GM12878 (cell line): ENCODE measurements around the gene UBL4B.

ENCODE experiments used
- BHLHE40 ChIP-seq, 2 experiments: fragments of 450-650 bp in 1 of 2; IDR thresholded peaks; 2 replicates each; pipeline ENCODE4 v1.6.1; 2011 to 2017; ENCODE audit warnings: low read depth in 2 of 2, borderline replicate concordance in 1 of 2, improper control_type of control experiment in 1 of 2, low read length in 1 of 2, mild to moderate bottlenecking in 1 of 2
- BRCA1 ChIP-seq: IDR thresholded peaks from 2 replicates; pipeline ENCODE4 v1.6.1; 2011; ENCODE audit warnings: low read depth, low read length, improper control_type of control experiment
- EP300 ChIP-seq, 2 experiments: fragments of 150-350 bp in 1 of 2; IDR thresholded peaks; 2 replicates each; pipeline ENCODE4 v1.6.1; 2011 to 2012; ENCODE audit warnings: low read depth in 2 of 2, low read length in 2 of 2, borderline replicate concordance in 1 of 2, improper control_type of control experiment in 1 of 2, inconsistent platforms in 1 of 2; ENCODE audit not compliant: control insufficient read depth in 1 of 2
- FOXM1 ChIP-seq: IDR thresholded peaks from 2 replicates; pipeline ENCODE4 v1.6.1; 2012; ENCODE audit warnings: low read depth, mild to moderate bottlenecking, inconsistent platforms, low read length, moderate library complexity
- GABPA ChIP-seq: IDR thresholded peaks from 2 replicates; pipeline ENCODE4 v1.6.1; 2014; ENCODE audit warnings: antibody characterized with exemption, low read depth, mild to moderate bottlenecking, inconsistent platforms
- MYC ChIP-seq: IDR thresholded peaks from 2 replicates; pipeline ENCODE4 v1.6.1; 2011; ENCODE audit warnings: mild to moderate bottlenecking, low read length, moderate library complexity, inconsistent platforms; ENCODE audit not compliant: insufficient read depth, insufficient replicate concordance, insufficient read length, severe bottlenecking
- POLR2A ChIP-seq: IDR thresholded peaks from 2 replicates; pipeline ENCODE4 v1.6.1; 2011; ENCODE audit warnings: low read depth, mild to moderate bottlenecking, low read length
- POLR2AphosphoS5 ChIP-seq: IDR thresholded peaks from 2 replicates; pipeline ENCODE4 v1.6.1; 2011; ENCODE audit warnings: mild to moderate bottlenecking, low read length, inconsistent platforms
- RAD21 ChIP-seq: IDR thresholded peaks from 2 replicates; pipeline ENCODE4 v1.6.1; 2011; ENCODE audit warnings: mild to moderate bottlenecking, low read depth, low read length, moderate library complexity; ENCODE audit not compliant: insufficient read depth
- SIN3A ChIP-seq: IDR thresholded peaks from 2 replicates; pipeline ENCODE4 v1.6.1; 2012; ENCODE audit warnings: low read depth, low read length, improper control_type of control experiment
- SMC3 ChIP-seq: IDR thresholded peaks from 2 replicates; pipeline ENCODE4 v1.6.1; 2011; ENCODE audit warnings: low read length, improper control_type of control experiment, borderline replicate concordance
- SUZ12 ChIP-seq: fragments of 200-600 bp; sonication (generic); IDR thresholded peaks from one replicate; pipeline ENCODE4 v1.6.1; 2018; ENCODE audit warnings: antibody characterized with exemption, mild to moderate bottlenecking; ENCODE audit not compliant: unreplicated experiment
- TF ChIP-seq, protein P1 (sequence below), 3 experiments: IDR thresholded peaks in 2 of 3; conservative IDR thresholded peaks in 1 of 3; 2 replicates each; pipeline ENCODE4 v1.5.1; 2011; ENCODE audit warnings: low read depth in 3 of 3, low read length in 3 of 3, mild to moderate bottlenecking in 3 of 3, control low read depth in 2 of 3, moderate library complexity in 2 of 3, inconsistent platforms in 1 of 3, mixed read lengths in 1 of 3; ENCODE audit not compliant: control insufficient read depth in 2 of 3, insufficient read depth in 1 of 3; ENCODE audit errors: extremely low read depth in 1 of 3
- TF ChIP-seq, protein P2 (sequence below): IDR thresholded peaks from 2 replicates; pipeline ENCODE4 v1.6.1; 2012; ENCODE audit warnings: mild to moderate bottlenecking, low read depth, low read length

DNA sequence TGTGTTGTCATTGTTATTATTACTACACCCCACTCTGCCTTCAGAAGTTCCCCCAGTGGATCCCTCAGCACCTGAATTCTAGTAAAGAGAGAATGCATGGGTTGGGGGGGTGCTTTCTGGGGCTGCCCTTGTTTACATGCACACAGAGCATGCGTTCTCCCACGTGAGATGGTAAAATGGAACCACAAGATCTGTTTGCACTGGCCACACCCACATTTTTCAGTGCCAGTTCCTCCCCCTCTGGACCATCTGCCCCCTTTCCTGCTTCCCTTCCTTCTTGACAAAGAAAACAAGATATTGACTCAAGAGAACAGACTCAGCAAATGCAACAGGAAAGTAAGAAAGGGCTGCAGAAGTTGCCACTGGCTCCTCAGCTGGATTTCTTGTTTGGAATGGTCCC is 46.9 kb downstream of the UBL4B start:
- TF ChIP-seq POLR2AphosphoS5 (no peak), POLR2A (no peak), BHLHE40 (IDR thresholded peaks at IDR 0.05; ENCODE audit: borderline replicate concordance in 1 of 2, low read depth in 2 of 2, low read length in 1 of 2) (no peak), EP300 (IDR thresholded peaks at IDR 0.05; ENCODE audit: borderline replicate concordance in 1 of 2, control insufficient read depth in 1 of 2, low read depth in 2 of 2, low read length in 2 of 2) (no peak), SUZ12 (no peak), BRCA1 (no peak), SMC3 (no peak), FOXM1 (no peak), MYC (no peak), SIN3A (no peak), RAD21 (no peak), GABPA (no peak)
- TF ChIP-seq, protein P1, sequence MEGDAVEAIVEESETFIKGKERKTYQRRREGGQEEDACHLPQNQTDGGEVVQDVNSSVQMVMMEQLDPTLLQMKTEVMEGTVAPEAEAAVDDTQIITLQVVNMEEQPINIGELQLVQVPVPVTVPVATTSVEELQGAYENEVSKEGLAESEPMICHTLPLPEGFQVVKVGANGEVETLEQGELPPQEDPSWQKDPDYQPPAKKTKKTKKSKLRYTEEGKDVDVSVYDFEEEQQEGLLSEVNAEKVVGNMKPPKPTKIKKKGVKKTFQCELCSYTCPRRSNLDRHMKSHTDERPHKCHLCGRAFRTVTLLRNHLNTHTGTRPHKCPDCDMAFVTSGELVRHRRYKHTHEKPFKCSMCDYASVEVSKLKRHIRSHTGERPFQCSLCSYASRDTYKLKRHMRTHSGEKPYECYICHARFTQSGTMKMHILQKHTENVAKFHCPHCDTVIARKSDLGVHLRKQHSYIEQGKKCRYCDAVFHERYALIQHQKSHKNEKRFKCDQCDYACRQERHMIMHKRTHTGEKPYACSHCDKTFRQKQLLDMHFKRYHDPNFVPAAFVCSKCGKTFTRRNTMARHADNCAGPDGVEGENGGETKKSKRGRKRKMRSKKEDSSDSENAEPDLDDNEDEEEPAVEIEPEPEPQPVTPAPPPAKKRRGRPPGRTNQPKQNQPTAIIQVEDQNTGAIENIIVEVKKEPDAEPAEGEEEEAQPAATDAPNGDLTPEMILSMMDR (IDR thresholded peaks at IDR 0.05 in 2 of 3, conservative IDR thresholded peaks at IDR 0.05 in 1 of 3; ENCODE audit: control insufficient read depth in 2 of 3, extremely low read depth in 1 of 3, insufficient read depth in 1 of 3, low read depth in 3 of 3, low read length in 3 of 3), result no peak
- TF ChIP-seq, protein P2, sequence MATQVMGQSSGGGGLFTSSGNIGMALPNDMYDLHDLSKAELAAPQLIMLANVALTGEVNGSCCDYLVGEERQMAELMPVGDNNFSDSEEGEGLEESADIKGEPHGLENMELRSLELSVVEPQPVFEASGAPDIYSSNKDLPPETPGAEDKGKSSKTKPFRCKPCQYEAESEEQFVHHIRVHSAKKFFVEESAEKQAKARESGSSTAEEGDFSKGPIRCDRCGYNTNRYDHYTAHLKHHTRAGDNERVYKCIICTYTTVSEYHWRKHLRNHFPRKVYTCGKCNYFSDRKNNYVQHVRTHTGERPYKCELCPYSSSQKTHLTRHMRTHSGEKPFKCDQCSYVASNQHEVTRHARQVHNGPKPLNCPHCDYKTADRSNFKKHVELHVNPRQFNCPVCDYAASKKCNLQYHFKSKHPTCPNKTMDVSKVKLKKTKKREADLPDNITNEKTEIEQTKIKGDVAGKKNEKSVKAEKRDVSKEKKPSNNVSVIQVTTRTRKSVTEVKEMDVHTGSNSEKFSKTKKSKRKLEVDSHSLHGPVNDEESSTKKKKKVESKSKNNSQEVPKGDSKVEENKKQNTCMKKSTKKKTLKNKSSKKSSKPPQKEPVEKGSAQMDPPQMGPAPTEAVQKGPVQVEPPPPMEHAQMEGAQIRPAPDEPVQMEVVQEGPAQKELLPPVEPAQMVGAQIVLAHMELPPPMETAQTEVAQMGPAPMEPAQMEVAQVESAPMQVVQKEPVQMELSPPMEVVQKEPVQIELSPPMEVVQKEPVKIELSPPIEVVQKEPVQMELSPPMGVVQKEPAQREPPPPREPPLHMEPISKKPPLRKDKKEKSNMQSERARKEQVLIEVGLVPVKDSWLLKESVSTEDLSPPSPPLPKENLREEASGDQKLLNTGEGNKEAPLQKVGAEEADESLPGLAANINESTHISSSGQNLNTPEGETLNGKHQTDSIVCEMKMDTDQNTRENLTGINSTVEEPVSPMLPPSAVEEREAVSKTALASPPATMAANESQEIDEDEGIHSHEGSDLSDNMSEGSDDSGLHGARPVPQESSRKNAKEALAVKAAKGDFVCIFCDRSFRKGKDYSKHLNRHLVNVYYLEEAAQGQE, result no peak
